H1 (cell line): ENCODE data around the gene TRAPPC3.

ENCODE experiments used
- BCL11A ChIP-seq, 2 experiments: IDR thresholded peaks; one replicate each; pipeline ENCODE4 v1.6.1; 2011; ENCODE audit warnings: low read depth in 2 of 2, low read length in 2 of 2, mild to moderate bottlenecking in 2 of 2
- CBX5 ChIP-seq: fragments of 300-800, 300-1000 bp; sonication (generic); IDR thresholded peaks from 2 replicates; pipeline ENCODE4 v1.7.1; 2016; ENCODE audit warnings: antibody characterized with exemption, low read length, low read depth
- CEBPB ChIP-seq: IDR thresholded peaks from 2 replicates; pipeline ENCODE4 v1.6.1; 2012; ENCODE audit warnings: low read depth, low read length
- CHD1 ChIP-seq: IDR thresholded peaks from 2 replicates; pipeline ENCODE4 v1.6.1; 2012; ENCODE audit warnings: low read depth, low read length, improper control_type of control experiment
- EP300 ChIP-seq, 2 experiments: IDR thresholded peaks; 1 replicate in 1 of 2; 2 replicates in 1 of 2; pipeline ENCODE4 v1.6.1; 2011 to 2012; ENCODE audit warnings: low read depth in 2 of 2, low read length in 2 of 2, mild to moderate bottlenecking in 2 of 2, borderline replicate concordance in 1 of 2, inconsistent platforms in 1 of 2, moderate library complexity in 1 of 2
- POLR2A ChIP-seq, 2 experiments: IDR thresholded peaks; 1 replicate in 1 of 2; 2 replicates in 1 of 2; pipeline ENCODE4 v1.6.1; 2011; ENCODE audit warnings: low read depth in 2 of 2, low read length in 2 of 2, mild to moderate bottlenecking in 2 of 2; ENCODE audit errors: control extremely low read depth in 1 of 2
- POLR2AphosphoS5 ChIP-seq: IDR thresholded peaks from 2 replicates; pipeline ENCODE4 v1.6.1; 2011; ENCODE audit warnings: low read depth, low read length
- RFX5 ChIP-seq: IDR thresholded peaks from 2 replicates; pipeline ENCODE4 v1.6.1; 2011; ENCODE audit warnings: low read depth, low read length, improper control_type of control experiment, borderline replicate concordance
- SIN3A ChIP-seq, 2 experiments: IDR thresholded peaks in 1 of 2; conservative IDR thresholded peaks in 1 of 2; 2 replicates each; pipeline ENCODE4 v1.6.1; 2011 to 2012; ENCODE audit warnings: low read length in 2 of 2, improper control_type of control experiment in 1 of 2, low read depth in 1 of 2, mild to moderate bottlenecking in 1 of 2
- TAF1 ChIP-seq: IDR thresholded peaks from 2 replicates; pipeline ENCODE4 v1.6.1; 2011; ENCODE audit warnings: mild to moderate bottlenecking, low read depth, low read length
- TCF12 ChIP-seq: IDR thresholded peaks from 2 replicates; pipeline ENCODE4 v1.6.1; 2011; ENCODE audit warnings: low read depth, mild to moderate bottlenecking, low read length
- TF ChIP-seq, protein P1 (sequence below), 3 experiments: IDR thresholded peaks; 1 replicate in 2 of 3; 2 replicates in 1 of 3; pipeline versions ENCODE4 v1.5.1 to v1.6.1; 2011; ENCODE audit warnings: low read length in 3 of 3, mild to moderate bottlenecking in 3 of 3, inconsistent platforms in 2 of 3, low read depth in 1 of 3, moderate library complexity in 1 of 3; ENCODE audit not compliant: insufficient read depth in 1 of 3; ENCODE audit errors: control extremely low read depth in 1 of 3

DNA sequence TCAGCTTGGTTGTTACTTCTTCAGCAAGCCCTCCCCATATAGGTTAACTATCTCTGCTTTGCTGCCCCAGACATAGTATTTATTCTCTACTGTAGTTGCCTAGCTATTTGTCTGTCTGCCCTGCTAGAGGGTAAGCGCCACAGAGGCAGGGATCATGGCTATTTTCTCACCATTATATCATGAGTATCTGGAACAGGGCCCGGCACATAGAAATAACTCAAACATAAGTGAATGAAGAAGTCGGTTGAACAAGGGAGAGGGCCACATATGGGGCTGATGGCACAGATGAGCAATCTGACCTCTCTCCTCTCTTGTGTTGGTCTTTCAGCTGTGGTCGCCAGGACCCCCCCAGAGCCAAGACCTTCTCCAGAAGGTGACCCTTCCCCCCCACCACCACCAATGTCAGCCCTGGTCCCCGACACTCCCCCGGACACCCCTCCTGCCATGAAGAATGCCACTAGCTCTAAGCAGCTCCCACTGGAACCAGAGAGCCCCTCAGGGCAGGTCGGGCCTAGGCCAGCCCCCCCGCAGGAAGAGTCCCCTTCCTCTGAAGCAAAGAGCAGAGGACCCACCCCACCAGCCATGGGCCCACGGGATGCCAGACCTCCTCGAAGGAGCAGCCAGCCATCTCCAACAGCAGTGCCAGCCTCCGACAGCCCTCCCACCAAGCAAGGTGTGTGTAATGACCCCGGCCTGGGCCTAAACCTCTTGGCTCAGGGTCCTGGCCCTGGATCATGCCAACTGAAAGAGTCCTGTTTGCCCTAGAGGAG lies 21.5 kb upstream of the TRAPPC3 start:
- TF ChIP-seq CEBPB (no peak), POLR2A (IDR thresholded peaks at IDR 0.05; ENCODE audit: control extremely low read depth in 1 of 2, low read depth in 2 of 2, low read length in 2 of 2) (no peak), SIN3A (conservative IDR thresholded peaks at IDR 0.05 in 1 of 2, IDR thresholded peaks at IDR 0.05 in 1 of 2; ENCODE audit: low read depth in 1 of 2, low read length in 2 of 2) (no peak), POLR2AphosphoS5 (no peak), TCF12 (no peak), CBX5 (no peak), BCL11A (IDR thresholded peaks at IDR 0.05; ENCODE audit: low read depth in 2 of 2, low read length in 2 of 2) (no peak), EP300 (IDR thresholded peaks at IDR 0.05; ENCODE audit: borderline replicate concordance in 1 of 2, low read depth in 2 of 2, low read length in 2 of 2) (no peak), TAF1 (no peak), CHD1 (no peak), RFX5 (no peak)
- TF ChIP-seq, protein P1, sequence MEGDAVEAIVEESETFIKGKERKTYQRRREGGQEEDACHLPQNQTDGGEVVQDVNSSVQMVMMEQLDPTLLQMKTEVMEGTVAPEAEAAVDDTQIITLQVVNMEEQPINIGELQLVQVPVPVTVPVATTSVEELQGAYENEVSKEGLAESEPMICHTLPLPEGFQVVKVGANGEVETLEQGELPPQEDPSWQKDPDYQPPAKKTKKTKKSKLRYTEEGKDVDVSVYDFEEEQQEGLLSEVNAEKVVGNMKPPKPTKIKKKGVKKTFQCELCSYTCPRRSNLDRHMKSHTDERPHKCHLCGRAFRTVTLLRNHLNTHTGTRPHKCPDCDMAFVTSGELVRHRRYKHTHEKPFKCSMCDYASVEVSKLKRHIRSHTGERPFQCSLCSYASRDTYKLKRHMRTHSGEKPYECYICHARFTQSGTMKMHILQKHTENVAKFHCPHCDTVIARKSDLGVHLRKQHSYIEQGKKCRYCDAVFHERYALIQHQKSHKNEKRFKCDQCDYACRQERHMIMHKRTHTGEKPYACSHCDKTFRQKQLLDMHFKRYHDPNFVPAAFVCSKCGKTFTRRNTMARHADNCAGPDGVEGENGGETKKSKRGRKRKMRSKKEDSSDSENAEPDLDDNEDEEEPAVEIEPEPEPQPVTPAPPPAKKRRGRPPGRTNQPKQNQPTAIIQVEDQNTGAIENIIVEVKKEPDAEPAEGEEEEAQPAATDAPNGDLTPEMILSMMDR (IDR thresholded peaks at IDR 0.05; ENCODE audit: control extremely low read depth in 1 of 3, insufficient read depth in 1 of 3, low read depth in 1 of 3, low read length in 3 of 3) = no peak
